DND-41 (cell line): ENCODE results near the gene ELMO2.

Source experiments
- ATAC-seq: fragments of 200-7000 bp; cut with Tn5 transposase; 3 replicates; pipeline ENCODE4 v1.9.1; 2021; ENCODE audit warnings: low read depth; ENCODE audit not compliant: insufficient read depth
- DNase-seq: peaks from one replicate; pipeline ENCODE4 v3.0.0-alpha.2; 2020
- H2AFZ ChIP-seq: 2 replicates; pipeline ENCODE4 v1.6.0; 2012; ENCODE audit warnings: low read depth, low read length
- H3K27ac ChIP-seq: 2 replicates; pipeline ENCODE4 v1.5.1; 2012; ENCODE audit warnings: low read length, inconsistent platforms
- H3K27me3 ChIP-seq: fragments of 200-600 bp; sonication (generic); 2 replicates; pipeline ENCODE4 v1.6.0; 2012; ENCODE audit warnings: low read length, mild to moderate bottlenecking, inconsistent platforms; ENCODE audit not compliant: insufficient read depth, poor library complexity
- H3K36me3 ChIP-seq: 2 replicates; pipeline ENCODE4 v1.5.1; 2012; ENCODE audit warnings: low read length, inconsistent platforms; ENCODE audit not compliant: insufficient read depth
- H3K4me1 ChIP-seq: 2 replicates; pipeline ENCODE4 v1.5.1; 2012; ENCODE audit warnings: mild to moderate bottlenecking, low read length; ENCODE audit not compliant: insufficient read depth
- H3K4me2 ChIP-seq: 2 replicates; pipeline ENCODE4 v1.6.0; 2012; ENCODE audit warnings: mild to moderate bottlenecking, moderate library complexity, low read length, inconsistent platforms; ENCODE audit not compliant: insufficient read depth
- H3K4me3 ChIP-seq, 2 experiments: fragments of 200-600 bp in 1 of 2; shearing (Covaris generic) in 1 of 2; 2 replicates each; pipeline ENCODE4 v1.5.1; 2012 to 2016; ENCODE audit warnings: inconsistent platforms in 2 of 2, low read length in 2 of 2, mild to moderate bottlenecking in 2 of 2, low read depth in 1 of 2, moderate library complexity in 1 of 2
- H3K79me2 ChIP-seq: 2 replicates; pipeline ENCODE4 v1.6.0; 2012; ENCODE audit warnings: low read length, inconsistent platforms; ENCODE audit not compliant: insufficient read depth
- H3K9ac ChIP-seq: 2 replicates; pipeline ENCODE4 v1.6.0; 2012; ENCODE audit warnings: low read depth, mild to moderate bottlenecking, inconsistent platforms, low read length, moderate library complexity
- H3K9me3 ChIP-seq: 2 replicates; pipeline ENCODE4 v1.5.1; 2012; ENCODE audit warnings: low read length, moderate library complexity, mild to moderate bottlenecking, inconsistent platforms; ENCODE audit not compliant: insufficient read depth, severe bottlenecking
- H4K20me1 ChIP-seq: 2 replicates; pipeline ENCODE4 v1.6.0; 2012; ENCODE audit warnings: low read length; ENCODE audit not compliant: insufficient read depth
- EZH2 ChIP-seq: IDR thresholded peaks from 3 replicates; pipeline ENCODE4 v1.6.1; 2012; ENCODE audit warnings: borderline replicate concordance, low read depth, mild to moderate bottlenecking, moderate library complexity, low read length, inconsistent platforms; ENCODE audit not compliant: severe bottlenecking
- TF ChIP-seq, protein P1 (sequence below): IDR thresholded peaks from 2 replicates; pipeline ENCODE4 v1.5.1; 2012; ENCODE audit warnings: borderline replicate concordance, low read length, moderate library complexity, mild to moderate bottlenecking; ENCODE audit not compliant: poor library complexity, severe bottlenecking; ENCODE audit errors: extremely low read depth

The ELMO2 gene

DNA sequence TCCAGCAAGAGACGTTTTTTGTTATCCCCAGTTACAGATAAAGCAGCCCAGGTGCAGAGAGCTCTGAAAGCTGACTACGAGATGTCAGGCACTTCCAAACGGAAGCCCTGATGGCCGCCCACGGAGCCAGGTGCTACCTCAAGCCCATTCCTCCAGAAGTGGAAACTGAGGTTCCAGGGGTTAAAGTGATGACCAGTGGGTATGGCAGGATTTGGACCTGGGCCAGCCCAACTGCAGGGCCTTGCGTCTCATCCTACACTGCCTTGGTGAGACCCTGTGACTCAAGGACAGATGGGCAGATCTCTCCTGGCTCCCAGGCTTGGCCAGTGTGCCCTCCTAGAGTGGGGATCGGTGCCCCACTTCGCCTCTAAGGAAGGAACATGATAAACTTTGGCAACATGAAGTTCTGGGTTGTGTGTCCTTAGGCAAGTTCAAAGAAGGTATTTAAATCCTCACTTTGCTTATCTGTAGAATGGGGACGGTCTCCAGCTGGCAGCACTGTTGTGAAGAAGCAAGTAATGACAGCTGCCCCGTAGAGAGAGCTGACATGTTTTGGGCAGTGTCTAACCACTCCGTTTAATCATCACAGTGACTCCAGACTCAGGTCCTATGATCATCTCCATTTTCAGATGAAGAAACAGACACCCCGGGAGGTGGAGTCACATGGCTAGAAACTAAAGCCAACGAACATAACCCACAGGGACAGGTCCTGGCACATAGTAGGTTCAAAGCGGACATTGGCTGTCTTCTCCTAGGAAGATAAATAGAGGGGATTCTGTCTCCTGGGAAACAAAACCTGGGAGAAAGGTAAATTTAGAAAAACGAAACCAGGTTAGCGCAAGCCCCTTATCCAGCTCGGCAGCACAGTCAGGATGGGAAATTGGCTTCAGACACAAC is 63.7 kb downstream of the ELMO2 start:
- H3K4me1 ChIP-seq = no peaks in the 10 kb centered on the region
- H3K4me3 ChIP-seq = no peak overlapping the region
- peaks cover 26% of the 10 kb centered on the region for H3K27me3 ChIP-seq
- no peak overlapping the region for H2AFZ ChIP-seq
- H3K4me2 ChIP-seq = no peak overlapping the region
- H3K9ac ChIP-seq = no peak overlapping the region
- no peak for TF ChIP-seq EZH2
- H4K20me1 ChIP-seq = peaks cover 13% of the 10 kb centered on the region; the same call in 1 of the 2 replicates
- ATAC-seq (no peak), DNase-seq (no peak)
- no peak overlapping the region for H3K27ac ChIP-seq
- H3K36me3 ChIP-seq = peaks cover 9% of the 10 kb centered on the region
- no peaks in the 10 kb centered on the region for H3K9me3 ChIP-seq
- no peaks in the 10 kb centered on the region for H3K79me2 ChIP-seq

DNA sequence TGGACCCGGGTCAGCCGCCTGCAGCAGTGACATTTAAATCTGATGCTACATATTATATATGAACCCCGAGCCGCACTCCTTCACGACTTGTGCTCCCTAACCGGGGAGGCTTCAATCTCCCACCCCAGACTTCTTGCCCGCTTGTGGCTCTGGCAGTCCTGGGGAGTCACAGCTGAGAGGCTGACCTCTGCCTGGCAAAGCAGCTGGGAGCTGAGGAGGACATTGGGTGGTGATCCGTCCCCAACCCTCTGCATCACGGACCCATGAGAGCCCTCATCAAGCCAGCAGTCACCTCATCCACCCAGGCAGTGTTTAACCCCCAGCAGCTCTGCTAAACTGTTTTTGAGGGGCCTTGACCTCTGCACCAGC is 64.4 kb downstream of the ELMO2 start:
- Histone ChIP-seq H3K4me2 (no peak overlapping the region), H3K27ac (no peak overlapping the region), H3K9ac (no peak overlapping the region), H3K36me3 (peaks cover 3% of the 10 kb centered on the region; the same call in 1 of the 2 replicates), H3K4me1 (no peaks in the 10 kb centered on the region), H4K20me1 (0 out of 2 replicates have a peak, but pooled peaks cover 9% of the 10 kb centered on the region), H3K9me3 (no peaks in the 10 kb centered on the region), H2AFZ (no peak overlapping the region), H3K79me2 (no peaks in the 10 kb centered on the region), H3K4me3 (no peak overlapping the region), H3K27me3 (peaks cover 32% of the 10 kb centered on the region)
- DNase-seq (no peak), ATAC-seq (no peak)
- TF ChIP-seq, protein P1, sequence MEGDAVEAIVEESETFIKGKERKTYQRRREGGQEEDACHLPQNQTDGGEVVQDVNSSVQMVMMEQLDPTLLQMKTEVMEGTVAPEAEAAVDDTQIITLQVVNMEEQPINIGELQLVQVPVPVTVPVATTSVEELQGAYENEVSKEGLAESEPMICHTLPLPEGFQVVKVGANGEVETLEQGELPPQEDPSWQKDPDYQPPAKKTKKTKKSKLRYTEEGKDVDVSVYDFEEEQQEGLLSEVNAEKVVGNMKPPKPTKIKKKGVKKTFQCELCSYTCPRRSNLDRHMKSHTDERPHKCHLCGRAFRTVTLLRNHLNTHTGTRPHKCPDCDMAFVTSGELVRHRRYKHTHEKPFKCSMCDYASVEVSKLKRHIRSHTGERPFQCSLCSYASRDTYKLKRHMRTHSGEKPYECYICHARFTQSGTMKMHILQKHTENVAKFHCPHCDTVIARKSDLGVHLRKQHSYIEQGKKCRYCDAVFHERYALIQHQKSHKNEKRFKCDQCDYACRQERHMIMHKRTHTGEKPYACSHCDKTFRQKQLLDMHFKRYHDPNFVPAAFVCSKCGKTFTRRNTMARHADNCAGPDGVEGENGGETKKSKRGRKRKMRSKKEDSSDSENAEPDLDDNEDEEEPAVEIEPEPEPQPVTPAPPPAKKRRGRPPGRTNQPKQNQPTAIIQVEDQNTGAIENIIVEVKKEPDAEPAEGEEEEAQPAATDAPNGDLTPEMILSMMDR = no peak
- no peak for TF ChIP-seq EZH2

DNA sequence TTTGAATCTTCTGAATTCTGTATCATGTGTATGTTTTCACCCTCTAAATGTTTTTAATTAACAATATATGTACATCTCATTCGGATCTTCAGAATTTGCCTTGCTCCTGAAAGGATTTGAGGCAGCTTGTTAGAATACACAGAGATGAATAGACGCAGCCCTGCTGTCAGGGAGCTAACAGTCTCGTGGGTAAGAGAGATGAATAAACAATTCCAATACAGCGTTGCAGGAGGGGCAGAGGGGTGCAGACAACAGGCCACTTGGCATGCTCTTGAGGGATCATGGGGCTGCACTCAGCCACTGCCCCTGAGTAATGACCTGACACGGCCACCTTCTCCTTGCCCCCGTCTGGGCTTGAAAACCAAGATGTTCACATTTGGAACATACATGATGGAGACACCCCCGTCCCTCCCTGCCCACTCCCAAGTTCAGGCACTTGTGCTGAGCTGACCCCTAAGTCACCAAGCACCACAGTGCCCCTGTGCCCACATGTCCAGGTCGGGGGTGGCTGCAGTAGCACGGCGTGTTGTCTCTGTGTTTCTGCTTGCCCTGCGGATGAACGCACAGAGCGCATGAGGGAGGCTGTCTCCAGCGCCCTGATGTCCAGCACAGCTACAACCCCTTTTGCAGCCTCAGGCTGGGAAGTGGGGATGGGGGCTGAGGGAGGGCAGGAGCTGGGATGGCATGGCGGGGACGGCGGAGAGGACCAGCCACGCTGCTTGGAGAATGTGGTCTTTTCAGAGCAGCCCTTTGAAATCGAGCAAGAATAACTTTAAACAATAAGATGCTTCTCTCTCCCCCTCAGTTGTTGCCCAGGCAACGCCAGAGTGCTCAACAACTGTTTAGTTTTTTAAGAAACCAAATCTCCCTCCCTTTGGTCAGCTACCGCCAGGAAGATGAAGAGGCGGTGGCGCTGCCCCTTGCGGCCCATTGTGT is 65.1 kb downstream of the ELMO2 start:
- no peaks in the 10 kb centered on the region for H3K36me3 ChIP-seq
- no peak overlapping the region for H3K27ac ChIP-seq
- 0 out of 2 replicates have a peak, but pooled peaks cover 9% of the 10 kb centered on the region for H4K20me1 ChIP-seq
- no peak overlapping the region for H2AFZ ChIP-seq
- H3K79me2 ChIP-seq = no peaks in the 10 kb centered on the region
- DNase-seq = no peak
- no peak overlapping the region for H3K4me3 ChIP-seq
- peaks cover 38% of the 10 kb centered on the region for H3K27me3 ChIP-seq
- TF ChIP-seq EZH2 = no peak
- TF ChIP-seq, protein P1 = no peak
- H3K9ac ChIP-seq = no peak overlapping the region
- H3K4me1 ChIP-seq = no peaks in the 10 kb centered on the region
- no peaks in the 10 kb centered on the region for H3K9me3 ChIP-seq
- no peak overlapping the region for H3K4me2 ChIP-seq
- ATAC-seq = no peak
